Neural cell (in vitro differentiated cells): ENCODE measurements around the gene RPL19.

Experiments used
- CTCF ChIP-seq: fragments of 450-650 bp; IDR thresholded peaks from 2 replicates; pipeline ENCODE4 v1.5.1; 2014; ENCODE audit warnings: antibody characterized with exemption, mild to moderate bottlenecking, moderate library complexity; ENCODE audit not compliant: poor library complexity, severe bottlenecking
- EP300 ChIP-seq: fragments of 450-650 bp; conservative IDR thresholded peaks from 2 replicates; pipeline ENCODE4 v1.6.1; 2014; ENCODE audit warnings: antibody characterized with exemption, mild to moderate bottlenecking, moderate library complexity; ENCODE audit not compliant: poor library complexity, severe bottlenecking
- EZH2 ChIP-seq: fragments of 200-600, 300-800 bp; shearing (Covaris generic), sonication (generic); IDR thresholded peaks from 2 replicates; pipeline ENCODE4 v1.6.1; 2014; ENCODE audit warnings: antibody characterized with exemption, low read length, borderline replicate concordance, mild to moderate bottlenecking; ENCODE audit not compliant: insufficient read depth, poor library complexity, severe bottlenecking
- POLR2AphosphoS5 ChIP-seq: IDR thresholded peaks from 2 replicates; pipeline ENCODE4 v1.6.1; 2012
- RAD21 ChIP-seq: fragments of 450-650 bp; conservative IDR thresholded peaks from 2 replicates; pipeline ENCODE4 v1.6.1; 2014; ENCODE audit warnings: antibody characterized with exemption, mild to moderate bottlenecking, moderate library complexity
- REST ChIP-seq: IDR thresholded peaks from 2 replicates; pipeline ENCODE4 v1.6.1; 2012; ENCODE audit warnings: borderline replicate concordance
- SMC3 ChIP-seq: fragments of 450-650 bp; conservative IDR thresholded peaks from 2 replicates; pipeline ENCODE4 v1.6.1; 2014; ENCODE audit warnings: antibody characterized with exemption, mild to moderate bottlenecking, moderate library complexity; ENCODE audit not compliant: poor library complexity
- TAF1 ChIP-seq: IDR thresholded peaks from 2 replicates; pipeline ENCODE4 v1.6.1; 2012; ENCODE audit warnings: low read depth

- TF ChIP-seq CTCF = no peak
- TF ChIP-seq EZH2 = no peak
- TF ChIP-seq POLR2AphosphoS5 = no peak
- TF ChIP-seq TAF1 = no peak
- TF ChIP-seq EP300 = no peak
- no peak for TF ChIP-seq REST
- no peak for TF ChIP-seq RAD21
- TF ChIP-seq SMC3 = no peak
Observed at GRCh38 chr17:39225308-39225958, 25.4 kb downstream of the RPL19 start, which contains the start of gene STAC2.
